Astrocyte of the spinal cord (primary cell): ENCODE data around the gene ZMIZ1.

Source experiments
- DNase-seq: peaks from one replicate; pipeline ENCODE4 v3.0.0; 2011; ENCODE audit warnings: low read depth, low spot score
- H3K4me3 ChIP-seq: 2 replicates; pipeline ENCODE4 v1.5.1; 2011; ENCODE audit warnings: low read depth, mild to moderate bottlenecking, low read length, moderate library complexity
- CTCF ChIP-seq: IDR thresholded peaks from 2 replicates; pipeline ENCODE4 v1.5.1; 2012; ENCODE audit warnings: low read depth, mild to moderate bottlenecking, low read length, inconsistent platforms
- in situ Hi-C: cut with HindIII; loops from 2 replicates; pipeline ENCODE4 v1.10.0; 2017; ENCODE audit warnings: low sequenced_read_pairs

The ZMIZ1 gene

DNA sequence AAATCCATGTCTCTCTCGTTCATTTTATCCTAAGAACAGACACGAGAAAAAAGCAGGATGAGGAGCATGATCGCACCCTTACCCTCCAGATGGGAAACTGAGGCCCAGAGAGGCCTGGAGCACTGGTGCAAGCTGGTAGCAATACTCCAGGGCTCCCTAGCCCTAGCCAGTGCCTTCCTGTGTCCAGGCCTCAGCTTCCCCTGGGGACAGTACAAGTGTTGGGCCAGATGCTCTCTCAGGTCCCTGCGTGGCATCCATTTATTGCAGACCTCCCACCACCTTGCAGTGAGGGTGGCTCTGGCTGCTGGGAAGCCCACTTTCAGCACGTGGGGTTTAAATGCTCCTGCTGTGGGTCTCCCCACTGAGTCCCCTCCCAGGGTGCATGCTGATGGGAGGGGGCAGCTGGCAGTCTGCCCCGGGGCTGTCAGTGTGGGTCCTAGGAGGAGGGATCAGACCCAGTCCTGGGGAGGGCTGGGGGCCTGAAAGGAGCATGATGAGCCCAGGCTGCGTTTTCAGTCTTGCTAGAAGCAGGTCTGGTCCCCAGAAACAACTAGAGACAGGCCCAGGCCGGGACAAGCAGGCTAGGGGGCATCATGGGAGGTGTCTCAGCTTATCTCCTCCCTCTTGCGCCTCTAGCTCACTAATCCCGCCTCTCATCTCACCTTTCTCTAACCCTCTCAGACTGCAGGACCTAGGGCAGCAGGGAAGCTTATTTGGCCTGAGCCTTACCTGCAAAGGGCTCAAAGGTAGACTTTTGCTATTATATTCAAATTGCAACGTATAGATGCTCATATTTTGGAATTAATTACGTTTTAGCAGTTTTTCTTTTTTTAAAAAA, 277.8 kb downstream of the ZMIZ1 start:
- in situ Hi-C loops, result no loop called here
- DNase-seq, result no peak

GRCh38 chr10:79347226-79347893, 278.6 kb downstream of the ZMIZ1 start, which contains the start of gene PPIF:
Gene PPIF (plus strand): TSS chr10:79347469. CDS start chr10:79347549, 80 bp downstream.
- peak within 1 kb of the TSS; percentile 76 for H3K4me3 ChIP-seq
- DNase-seq, result peak; percentile 93
- TF ChIP-seq CTCF, result peak; percentile 89
- in situ Hi-C loops, result no loop called here

More for the DNA sequence above, 277.8 kb downstream of the ZMIZ1 start:
- no peak overlapping the region for H3K4me3 ChIP-seq
- TF ChIP-seq CTCF, result no peak

- in situ Hi-C loops, result no loop called here
- TF ChIP-seq CTCF, result no peak
- peak overlapping the region; percentile 76 for H3K4me3 ChIP-seq
- DNase-seq, result peak; percentile 68
Observed at GRCh38 chr10:79347894-79348639, 279.3 kb downstream of the ZMIZ1 start.

- no peak for TF ChIP-seq CTCF
- H3K4me3 ChIP-seq, result peak overlapping the region; percentile 76
- in situ Hi-C loops, result no loop called here
- no peak for DNase-seq
Observed at GRCh38 chr10:79348640-79348988, 279.8 kb downstream of the ZMIZ1 start.

DNA sequence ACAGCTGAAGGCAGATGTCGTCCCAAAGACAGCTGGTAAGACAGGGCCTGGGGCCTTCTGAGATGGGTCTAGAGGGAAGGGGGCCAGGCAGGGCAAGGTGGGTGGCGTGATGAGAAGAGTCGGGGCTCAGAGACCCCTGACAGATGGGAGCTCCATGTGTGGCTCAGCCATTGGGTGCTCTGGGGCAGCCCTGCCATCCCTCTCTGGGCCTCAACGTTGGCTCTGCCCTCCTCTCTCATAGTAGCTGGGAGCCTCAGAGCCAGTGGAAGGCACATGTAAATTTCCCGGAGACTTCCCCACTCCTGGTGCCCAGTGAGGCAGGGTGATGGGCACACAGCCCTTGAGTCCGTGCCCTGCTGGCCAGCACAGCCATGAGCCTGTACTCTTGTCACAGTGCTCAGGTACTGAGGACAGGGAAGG, 280.3 kb downstream of the ZMIZ1 start:
- no peak for TF ChIP-seq CTCF
- H3K4me3 ChIP-seq, result no peak overlapping the region
- no peak for DNase-seq
- in situ Hi-C loops, result no loop called here

DNA sequence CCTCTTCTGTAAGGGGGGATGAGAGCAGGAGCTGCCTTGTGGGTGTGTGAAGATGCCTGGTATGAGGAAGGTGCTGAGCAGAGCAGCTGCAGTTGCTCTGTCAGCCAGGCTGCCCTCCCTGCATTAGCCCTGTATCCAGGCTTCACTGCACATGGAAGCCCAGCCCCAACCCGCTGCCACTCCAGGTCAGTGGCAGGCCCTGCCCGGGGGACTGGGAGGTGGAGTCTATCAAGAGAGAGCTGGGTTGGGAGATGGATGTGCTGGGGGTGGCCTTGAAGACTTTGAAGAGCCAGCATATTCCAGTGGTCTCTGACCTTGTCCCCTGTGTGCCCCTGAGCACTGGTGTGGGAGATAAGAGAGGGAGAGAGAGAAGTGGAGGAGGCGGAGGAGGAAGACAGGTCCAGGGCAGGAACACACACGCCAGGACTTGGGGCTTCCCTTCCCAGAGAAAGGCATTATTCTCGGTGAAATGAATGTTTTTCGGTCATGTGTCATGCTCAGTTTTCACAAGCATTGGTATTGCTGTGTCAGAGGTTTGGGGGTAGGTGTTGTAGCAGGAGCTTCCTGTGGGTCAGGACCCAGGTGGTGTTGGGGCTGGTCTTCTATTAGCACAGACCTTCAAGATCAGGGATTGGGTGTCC, 281.1 kb downstream of the ZMIZ1 start:
- no peak overlapping the region for H3K4me3 ChIP-seq

More for the DNA sequence above, 281.1 kb downstream of the ZMIZ1 start:
- DNase-seq, result no peak
- in situ Hi-C loops, result no loop called here
- TF ChIP-seq CTCF, result no peak
